Suprapubic skin (tissue), 4 donors: ENCODE measurements around the gene DGKQ.

Experiments used
- CTCF ChIP-seq, 2 donors: fragments of 200-600 bp in 1 of 2; fragments of 450-650 bp in 1 of 2; sonication (generic) in 1 of 2; IDR thresholded peaks; one replicate each; pipeline ENCODE4 v1.5.1; 2016 to 2019; ENCODE audit warnings: antibody characterized with exemption in 2 of 2, mild to moderate bottlenecking in 1 of 2, moderate library complexity in 1 of 2
- EP300 ChIP-seq: sonication (generic); formaldehyde crosslinking; IDR thresholded peaks from one replicate; pipeline ENCODE4 v1.6.1; 2017; ENCODE audit warnings: antibody characterized with exemption
- POLR2A ChIP-seq, 2 donors: fragments of 450-650 bp; IDR thresholded peaks; one replicate each; pipeline ENCODE4 v1.6.1; 2017; ENCODE audit warnings: antibody characterized with exemption in 2 of 2, mild to moderate bottlenecking in 2 of 2, moderate library complexity in 2 of 2
- POLR2AphosphoS5 ChIP-seq, 3 donors: sonication (generic); formaldehyde crosslinking; IDR thresholded peaks; one replicate each; pipeline ENCODE4 v1.6.1; 2017; ENCODE audit warnings: antibody characterized with exemption in 3 of 3

DNA sequence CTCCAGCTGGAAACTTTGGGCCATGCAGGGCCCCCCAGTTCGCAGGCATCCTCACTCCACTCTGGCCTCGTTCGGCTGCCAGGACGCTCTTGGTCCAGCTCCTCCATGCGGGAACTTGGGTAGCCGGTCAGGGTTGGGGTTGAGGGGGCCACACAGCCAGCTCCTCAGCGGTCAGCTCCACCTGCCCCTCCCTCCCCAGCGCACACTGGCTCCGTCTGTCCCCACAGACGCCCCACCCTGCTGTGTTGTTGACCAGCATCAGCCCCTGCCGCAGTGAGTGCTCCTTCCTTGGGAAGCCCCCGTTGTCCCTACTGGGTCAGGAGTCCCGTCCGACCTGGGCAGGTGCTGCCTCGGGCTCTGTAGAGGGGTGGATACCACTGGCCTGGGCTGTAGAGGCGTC lies 43.8 kb upstream of the DGKQ start:
- TF ChIP-seq POLR2A (IDR thresholded peaks at IDR 0.05), result no peak
- TF ChIP-seq POLR2AphosphoS5 (IDR thresholded peaks at IDR 0.05), result no peak
- no peak for TF ChIP-seq CTCF (IDR thresholded peaks at IDR 0.05)
- TF ChIP-seq EP300, result no peak
